Putamen (tissue), 1 donor: Measurements from ENCODE around the gene PSG3.
A peak's percentile ranks its signal among the peaks of the same experiment; 100 is the strongest.
"Not testable (repeated sequence)": the region's sequence is repeated elsewhere in the genome, so short reads cannot be mapped to it uniquely, and the experiment has no call there.

Experiments used
- DNase-seq: peaks from one replicate; pipeline ENCODE4 v3.0.0-alpha.2; 2016; ENCODE audit warnings: low spot score

The PSG3 gene

GRCh38 chr19:42740381-42740780, at the start of gene PSG3:
PSG3 (minus strand) TSS chr19:42740481; CDS start chr19:42740384, 97 bp downstream.
- not testable (repeated sequence) for DNase-seq

GRCh38 chr19:42788766-42789165, 48.5 kb upstream of the PSG3 start:
- not testable (repeated sequence) for DNase-seq

- DNase-seq: not testable (repeated sequence)
These were observed 47.5 kb upstream of the PSG3 start for GRCh38 chr19:42787766-42788165.

- peak; percentile 50 for DNase-seq
These were observed 36.7 kb upstream of the PSG3 start for GRCh38 chr19:42776750-42777612.

GRCh38 chr19:42774510-42775158, 34.4 kb upstream of the PSG3 start:
- DNase-seq: not testable (repeated sequence)

GRCh38 chr19:42767319-42767718, 27.0 kb upstream of the PSG3 start:
- not testable (repeated sequence) for DNase-seq

GRCh38 chr19:42766871-42767270, 26.6 kb upstream of the PSG3 start:
- not testable (repeated sequence) for DNase-seq

GRCh38 chr19:42764836-42765235, 24.6 kb upstream of the PSG3 start:
- DNase-seq: no peak

- no peak for DNase-seq
These were observed 22.5 kb upstream of the PSG3 start for GRCh38 chr19:42762789-42763188.

- not testable (repeated sequence) for DNase-seq
These were observed 21.6 kb upstream of the PSG3 start for GRCh38 chr19:42761924-42762295.

- not testable (repeated sequence) for DNase-seq
These were observed 21.0 kb upstream of the PSG3 start for GRCh38 chr19:42760954-42761923.

- not testable (repeated sequence) for DNase-seq
These were observed 18.4 kb upstream of the PSG3 start for GRCh38 chr19:42758667-42759066.

- DNase-seq: not testable (repeated sequence)
These were observed 12.0 kb upstream of the PSG3 start for GRCh38 chr19:42752246-42752645.

- not testable (repeated sequence) for DNase-seq
These were observed 1.7 kb upstream of the PSG3 start for GRCh38 chr19:42741726-42742607.

- not testable (repeated sequence) for DNase-seq
These were observed 2.7 kb downstream of the PSG3 start for GRCh38 chr19:42737581-42738011.

GRCh38 chr19:42728341-42728740, 11.9 kb downstream of the PSG3 start:
- not testable (repeated sequence) for DNase-seq

- DNase-seq: not testable (repeated sequence)
These were observed 26.3 kb downstream of the PSG3 start for GRCh38 chr19:42714000-42714399.

- DNase-seq: not testable (repeated sequence)
These were observed 27.5 kb downstream of the PSG3 start for GRCh38 chr19:42712753-42713152.

- not testable (repeated sequence) for DNase-seq
These were observed 29.3 kb downstream of the PSG3 start for GRCh38 chr19:42710986-42711385.

- DNase-seq: no peak
These were observed 42.4 kb downstream of the PSG3 start for GRCh38 chr19:42697884-42698283.
